HepG2 (cell line): ENCODE results near the gene DCUN1D3. TPM values are rescaled to one million over a fixed set of nuclear protein-coding genes. Genes with fewer than 3 reads are reported as not detected.

Experiments
- ATAC-seq: fragments of 200-7000 bp; cut with Tn5 transposase; 3 replicates; pipeline ENCODE4 v1.9.1; 2020; ENCODE audit warnings: mild to moderate bottlenecking, moderate library complexity
- BruUV-seq: library from RNA; stranded (reverse); fragments of 400-500 nt; replicated peaks from 2 replicates; lab custom pipeline; 2021; lab: Mats Ljungman, UMichigan
- CTCF ChIA-PET: fragments of 300-600 bp; formaldehyde crosslinking; extraction: SDS; loops from one replicate; lab custom pipeline; 2021; ENCODE audit warnings: low total read pairs, inconsistent platforms, low intra/inter-chr PET ratio; lab: Yijun Ruan, JAX
- POLR2A ChIA-PET: fragments of 350-600 bp; sonication (Branson Sonifier 250); formaldehyde crosslinking; loops from one replicate; lab custom pipeline; 2020; ENCODE audit warnings: antibody characterized with exemption, inconsistent platforms; lab: Yijun Ruan, JAX
- DNase-seq: peaks from one replicate; pipeline ENCODE4 v3.0.0-alpha.2; 2015; ENCODE audit warnings: low spot score
- FAIRE-seq: peaks from 3 replicates; lab custom pipeline; 2011; peaks lifted over from hg19 to GRCh38; lab: Jason Lieb, UNC
- H2AFZ ChIP-seq: one replicate; pipeline ENCODE4 v1.6.1; 2011; ENCODE audit warnings: low read length, inconsistent platforms
- H3K27ac ChIP-seq: fragments of 300-600 bp; 3 replicates; pipeline ENCODE4 v1.8.0; 2011; ENCODE audit warnings: mixed run types, mild to moderate bottlenecking, mixed read lengths, low read length, inconsistent platforms; ENCODE audit not compliant: insufficient read depth; ENCODE audit errors: extremely low read length
- H3K27me3 ChIP-seq, 2 experiments: fragments of 200-600 bp in 1 of 2; 2 replicates in 1 of 2; 3 replicates in 1 of 2; pipeline versions ENCODE4 v1.6.0 to v1.8.0; 2011; ENCODE audit warnings: low read length in 2 of 2, mild to moderate bottlenecking in 2 of 2, moderate library complexity in 2 of 2, inconsistent platforms in 1 of 2; ENCODE audit not compliant: insufficient read depth in 2 of 2, control insufficient read depth in 1 of 2
- H3K36me3 ChIP-seq, 2 experiments: fragments of 200-600 bp in 1 of 2; replicated peaks in 1 of 2; 2 replicates in 1 of 2; 3 replicates in 1 of 2; pipeline versions ENCODE4 v1.5.1 to v1.8.0; 2011; ENCODE audit warnings: low read length in 2 of 2, inconsistent platforms in 1 of 2; ENCODE audit not compliant: insufficient read depth in 2 of 2, control insufficient read depth in 1 of 2
- H3K4me1 ChIP-seq: 2 replicates; pipeline ENCODE4 v1.5.1; 2012; ENCODE audit warnings: low read length, inconsistent platforms; ENCODE audit not compliant: insufficient read depth
- H3K4me2 ChIP-seq: 2 replicates; pipeline ENCODE4 v1.6.0; 2011; ENCODE audit warnings: low read depth, low read length, inconsistent platforms
- H3K4me3 ChIP-seq, 3 experiments: fragments of 200-600 bp in 1 of 3; sonication (generic), shearing (Covaris generic) in 1 of 3; replicated peaks in 1 of 3; 2 replicates each; pipeline ENCODE4 v1.5.1; 2011 to 2016; ENCODE audit warnings: low read length in 3 of 3, inconsistent platforms in 2 of 3, low read depth in 2 of 3, mild to moderate bottlenecking in 2 of 3, control low read depth in 1 of 3, mixed read lengths in 1 of 3; ENCODE audit not compliant: insufficient read depth in 1 of 3
- H3K79me2 ChIP-seq: one replicate; pipeline ENCODE4 v1.6.1; 2011; ENCODE audit warnings: low read length, inconsistent platforms; ENCODE audit not compliant: insufficient read depth
- H3K9ac ChIP-seq: 2 replicates; pipeline ENCODE4 v1.6.0; 2011; ENCODE audit warnings: mild to moderate bottlenecking, low read depth, low read length, inconsistent platforms; ENCODE audit not compliant: insufficient read depth
- H3K9me3 ChIP-seq: 2 replicates; pipeline ENCODE4 v1.5.1; 2012; ENCODE audit warnings: mild to moderate bottlenecking, low read length
- H4K20me1 ChIP-seq: 2 replicates; pipeline ENCODE4 v1.6.0; 2011; ENCODE audit warnings: inconsistent platforms, mild to moderate bottlenecking, low read length, moderate library complexity; ENCODE audit not compliant: insufficient read depth
- AFF4 ChIP-seq: sonication (generic); formaldehyde crosslinking; IDR thresholded peaks from 2 replicates; pipeline ENCODE4 v1.4.0; 2020; ENCODE audit warnings: missing genetic modification reagents
- ELF1 ChIP-seq: sonication (generic); formaldehyde crosslinking; IDR thresholded peaks from 2 replicates; pipeline ENCODE4 v1.4.0; 2020; ENCODE audit warnings: missing genetic modification reagents
- FOXA1 ChIP-seq, 2 experiments: fragments of 450-650 bp in 1 of 2; sonication (generic) in 1 of 2; formaldehyde crosslinking in 1 of 2; IDR thresholded peaks; 2 replicates each; pipeline versions ENCODE4 v1.4.0 to v1.6.1; 2016 to 2020; ENCODE audit warnings: missing genetic modification reagents in 1 of 2
- KLF13 ChIP-seq: sonication (generic); formaldehyde crosslinking; IDR thresholded peaks from 2 replicates; pipeline ENCODE4 v1.4.0; 2020; ENCODE audit warnings: mild to moderate bottlenecking, missing genetic modification reagents
- NRL ChIP-seq: sonication (generic); formaldehyde crosslinking; IDR thresholded peaks from 2 replicates; pipeline ENCODE4 v1.5.0; 2020; ENCODE audit warnings: missing genetic modification reagents, mild to moderate bottlenecking, moderate library complexity, borderline replicate concordance
- PAF1 ChIP-seq: IDR thresholded peaks from 2 replicates; pipeline ENCODE4 v1.6.1; 2016; ENCODE audit warnings: missing genetic modification reagents, missing compliant biosample characterization
- SP140L ChIP-seq: sonication (generic); formaldehyde crosslinking; IDR thresholded peaks from 2 replicates; pipeline ENCODE4 v1.4.0; 2020; ENCODE audit warnings: missing genetic modification reagents, borderline replicate concordance
- ZBTB37 ChIP-seq: sonication (generic); formaldehyde crosslinking; IDR thresholded peaks from 2 replicates; pipeline ENCODE4 v1.4.0; 2020; ENCODE audit warnings: mild to moderate bottlenecking, missing genetic modification reagents
- ZNF253 ChIP-seq: sonication (generic); formaldehyde crosslinking; IDR thresholded peaks from 2 replicates; pipeline ENCODE4 v1.8.0; 2022; ENCODE audit warnings: mild to moderate bottlenecking, missing genetic modification reagents, borderline replicate concordance
- ZNF292 ChIP-seq: sonication (generic); formaldehyde crosslinking; IDR thresholded peaks from 2 replicates; pipeline ENCODE4 v1.8.1; 2022; ENCODE audit warnings: mild to moderate bottlenecking, low read depth, missing genetic modification reagents, borderline replicate concordance
- ZNF484 ChIP-seq: sonication (generic); formaldehyde crosslinking; IDR thresholded peaks from 2 replicates; pipeline ENCODE4 v1.5.1; 2020; ENCODE audit warnings: mild to moderate bottlenecking, low read depth, missing genetic modification reagents, borderline replicate concordance
- ZNF501 ChIP-seq: sonication (generic); formaldehyde crosslinking; IDR thresholded peaks from 2 replicates; pipeline ENCODE4 v1.5.1; 2020; ENCODE audit warnings: mild to moderate bottlenecking, moderate library complexity, missing genetic modification reagents
- WGBS: methylation state at CpG from one replicate; pipeline ENCODE4 v1.1.6; 2017; ENCODE audit warnings: low lambda C conversion rate; 5-methylcytosine and 5-hydroxymethylcytosine counted together
- in situ Hi-C: cut with HindIII; loops from 2 replicates; pipeline ENCODE4 v1.10.0; 2017; ENCODE audit warnings: low pct_unique_long_range_greater_than_20kb; ENCODE audit not compliant: extremely low pct_ligation_motif_present
- intact Hi-C: fragments of 100-400 bp; cut with micrococcal nuclease; formaldehyde crosslinking; loops from one replicate; pipeline ENCODE4 v1.10.0; 2022; ENCODE audit not compliant: unreplicated experiment
- polyA plus RNA-seq, 8 experiments: library from polyadenylated mRNA; depleted of rRNA in 3 of 8; stranded (reverse) in 7 of 8; unstranded in 1 of 8; fragments of >200 nt; fragmentation: Illumina TruSeq in 4 of 8; extraction: Trizol in 4 of 8; gene quantifications; 2 replicates each; pipeline versions ENCODE4 v1.2.1 to v1.2.3, GENCODE V29; 2011 to 2016; ENCODE audit warnings: low read depth in 4 of 8, missing spikeins in 1 of 8, mixed read lengths in 1 of 8; ENCODE audit not compliant: insufficient read depth in 1 of 8
- total RNA-seq, 5 experiments: library from RNA; depleted of rRNA; stranded (reverse); fragments of >200 nt; fragmentation: Illumina TruSeq; extraction: Trizol; gene quantifications; 2 replicates each; pipeline ENCODE4 v1.2.3, GENCODE V29; 2016; ENCODE audit warnings: low read depth in 1 of 5

DCUN1D3 gene
- total and polyA plus RNA-seq, 2 of the 13 experiments (the other 11 are each of a cell fraction or from before 2014, with no cell fraction given) = 5.0 to 19.3 TPM

DNA sequence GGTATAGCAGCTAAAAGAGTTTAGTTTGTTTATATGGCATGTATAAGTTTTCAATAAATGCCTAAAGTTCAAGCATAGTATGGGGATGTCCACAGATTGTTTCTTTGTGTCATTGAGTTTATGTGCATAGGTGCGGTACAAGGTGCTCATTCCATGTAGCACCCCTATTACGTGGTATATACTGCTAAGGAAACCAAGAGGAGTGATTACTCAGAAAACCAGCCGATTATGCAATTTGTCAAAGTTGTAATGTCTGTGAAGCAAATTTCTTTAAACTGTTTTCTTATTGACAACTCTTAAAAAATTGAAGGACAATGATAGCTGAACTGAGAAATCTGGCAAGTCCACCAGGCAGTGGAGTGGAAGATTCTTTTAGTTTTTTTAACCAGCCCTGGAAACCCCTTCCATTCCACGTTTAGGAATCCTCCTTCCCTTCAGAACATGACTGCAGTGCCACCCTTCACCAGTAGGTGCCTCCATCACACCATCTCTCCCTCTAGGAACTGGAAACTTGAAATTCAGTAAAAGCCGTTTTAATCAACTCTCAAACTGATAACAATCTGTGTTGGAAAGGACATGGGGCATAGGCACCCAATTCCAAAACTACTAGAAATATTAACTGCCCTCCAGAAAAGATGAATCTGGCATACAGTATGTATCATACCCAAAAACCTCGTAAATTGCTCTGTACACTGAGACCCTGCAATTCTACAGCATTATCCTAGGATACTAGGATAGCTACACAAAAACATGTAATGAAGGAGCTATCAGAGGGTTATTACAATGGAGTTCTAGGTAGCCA is 50.4 kb downstream of the DCUN1D3 start (continued):
- TF ChIP-seq AFF4 (CRISPR knock-in tag) (no peak), ZNF501 (CRISPR knock-in tag) (no peak), PAF1 (CRISPR knock-in tag) (no peak), SP140L (CRISPR knock-in tag) (peak; percentile 95; the same call in 1 of the 2 replicates)

GRCh38 chr16:20847550-20847949 is 52.6 kb downstream of the DCUN1D3 start:
- no peaks in the 10 kb centered on the region for H3K9me3 ChIP-seq
- H3K79me2 ChIP-seq = no peaks in the 10 kb centered on the region
- H2AFZ ChIP-seq = no peak overlapping the region
- H3K36me3 ChIP-seq = peaks cover 10 to 30% of the 10 kb centered on the region in 2 experiments
- H3K4me2 ChIP-seq = no peak overlapping the region
- H4K20me1 ChIP-seq = no peaks in the 10 kb centered on the region
- H3K27ac ChIP-seq = no peak overlapping the region
- intact Hi-C loops = no loop called here
- FAIRE-seq = no peak
- no peak for ATAC-seq
- DNase-seq = no peak
- ChIA-PET POLR2A (no interaction called here), CTCF (no interaction called here)
- no peak overlapping the region for H3K4me3 ChIP-seq
- no peak overlapping the region for H3K9ac ChIP-seq
- in situ Hi-C loops = no loop called here
- no peaks in the 10 kb centered on the region for H3K27me3 ChIP-seq
- 52% methylated on average over 2 of the region's 2 CpGs for WGBS
- BruUV-seq = no TSS peak
- H3K4me1 ChIP-seq = peaks cover 12% of the 10 kb centered on the region
- TF ChIP-seq KLF13 (CRISPR knock-in tag) = no peak
- no peak for TF ChIP-seq ZNF292 (CRISPR knock-in tag)
- no peak for TF ChIP-seq ZNF484
- no peak for TF ChIP-seq FOXA1 (IDR thresholded peaks at IDR 0.05)
- no peak for TF ChIP-seq FOXA1 (CRISPR knock-in tag; IDR thresholded peaks at IDR 0.05)
- TF ChIP-seq ZNF253 (CRISPR knock-in tag) = no peak
- no peak for TF ChIP-seq ZBTB37
- TF ChIP-seq ELF1 (CRISPR knock-in tag) = no peak
- TF ChIP-seq NRL (CRISPR knock-in tag) = no peak
